Measurements from ENCODE around the gene OR4E2.
"Not testable (repeated sequence)": the region's sequence is repeated elsewhere in the genome, so short reads cannot be mapped to it uniquely, and the experiment has no call there.

OR4E2 gene

DNA sequence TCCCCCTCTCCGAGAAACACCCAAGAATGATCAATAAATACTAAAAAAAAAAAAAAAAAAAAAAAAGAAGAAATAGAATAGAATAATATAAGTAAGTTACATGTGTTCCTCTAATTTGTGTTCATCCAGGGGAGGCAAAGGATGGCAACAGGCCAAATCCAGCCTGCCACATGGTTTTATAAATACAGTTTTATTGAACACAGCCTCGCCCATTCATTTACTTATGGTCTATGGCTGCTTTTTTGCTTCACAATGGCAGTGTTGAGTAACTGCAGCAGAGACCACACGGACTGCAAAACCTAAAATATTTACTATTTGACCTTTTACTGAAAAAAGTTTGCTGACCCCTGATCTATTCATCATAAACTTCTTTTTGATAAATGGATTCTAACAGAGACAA is 44.9 kb downstream of the OR4E2 start:
- not testable (repeated sequence) for H2BK15ac ChIP-seq (ENCODE audit: low read length); H3K4me2 ChIP-seq (ENCODE audit: insufficient read depth, low read length, poor library complexity, severe bottlenecking); H3K18ac ChIP-seq (ENCODE audit: low read length); H2BK5ac ChIP-seq (ENCODE audit: low read length); H3K9ac ChIP-seq (ENCODE audit: low read depth, low read length, poor library complexity); DNase-seq (ENCODE audit: low spot score); H3K23ac ChIP-seq (ENCODE audit: low read depth, low read length, poor library complexity); H3K4me3 ChIP-seq (ENCODE audit: low read length in 2 of 2); H3K4me1 ChIP-seq (ENCODE audit: control insufficient read depth in 2 of 2, insufficient read depth in 1 of 2, low read depth in 1 of 2, low read length in 2 of 2); H3K27ac ChIP-seq (replicated peaks; ENCODE audit: low read length); H2AFZ ChIP-seq (ENCODE audit: low read length); H4K8ac ChIP-seq (ENCODE audit: low read depth, low read length); H4K91ac ChIP-seq (ENCODE audit: low read depth, low read length, poor library complexity); H3K4ac ChIP-seq (ENCODE audit: low read length); H3K14ac ChIP-seq (ENCODE audit: low read length); H2AK5ac ChIP-seq (ENCODE audit: low read depth, low read length); H3K36me3 ChIP-seq (replicated peaks in 1 of 2; ENCODE audit: control insufficient read depth in 2 of 2, insufficient read depth in 2 of 2, low read length in 2 of 2); H3K9me3 ChIP-seq (replicated peaks in 1 of 2; ENCODE audit: control insufficient read depth in 2 of 2, insufficient read depth in 1 of 2, low read depth in 1 of 2, low read length in 2 of 2); H3K79me1 ChIP-seq (ENCODE audit: low read depth, low read length); H2BK120ac ChIP-seq (ENCODE audit: low read depth, low read length); H3K27me3 ChIP-seq (ENCODE audit: control insufficient read depth in 3 of 3, insufficient read depth in 3 of 3, low read depth in 1 of 3, low read length in 3 of 3); H2BK12ac ChIP-seq (ENCODE audit: low read length)
- no CpG with 5 or more reads among the region's 3 CpGs for WGBS, 2 donors (ENCODE audit: extremely low coverage in 2 of 2, insufficient read length in 2 of 2, insufficient replicate concordance in 1 of 2)

DNA sequence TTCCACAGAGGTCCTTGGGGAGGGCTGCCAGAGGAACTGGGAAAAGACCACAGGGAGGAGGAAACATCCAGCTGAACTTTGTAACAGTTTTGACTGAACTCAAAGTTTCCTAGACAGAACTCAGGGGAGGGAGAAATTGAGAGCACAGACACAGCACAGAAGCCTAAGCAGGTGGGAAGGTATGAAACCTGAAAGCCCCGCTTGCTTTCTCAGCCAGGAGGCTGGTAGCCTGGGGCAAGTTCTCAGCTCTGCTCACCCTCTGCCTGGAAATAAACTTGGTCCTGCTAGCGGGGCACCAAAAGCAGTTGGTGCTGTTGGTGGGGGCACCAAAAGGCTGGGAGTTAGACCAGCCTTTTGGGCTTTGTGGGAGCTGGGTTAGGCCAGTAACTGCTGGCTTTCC is 45.9 kb downstream of the OR4E2 start:
- Histone ChIP-seq H2BK15ac (ENCODE audit: low read length) (no peak overlapping the region), H3K27ac (replicated peaks; ENCODE audit: low read length) (no peak overlapping the region), H3K4me1 (ENCODE audit: control insufficient read depth in 2 of 2, insufficient read depth in 1 of 2, low read depth in 1 of 2, low read length in 2 of 2) (no peaks in the 10 kb centered on the region), H2BK120ac (ENCODE audit: low read depth, low read length) (no peak overlapping the region), H4K91ac (ENCODE audit: low read depth, low read length, poor library complexity) (no peak overlapping the region), H2AFZ (ENCODE audit: low read length) (no peak overlapping the region), H3K79me1 (ENCODE audit: low read depth, low read length) (no peaks in the 10 kb centered on the region), H3K18ac (ENCODE audit: low read length) (no peak overlapping the region), H3K4ac (ENCODE audit: low read length) (no peak overlapping the region), H3K27me3 (ENCODE audit: control insufficient read depth in 3 of 3, insufficient read depth in 3 of 3, low read depth in 1 of 3, low read length in 3 of 3) (no peaks in the 10 kb centered on the region), H2BK12ac (ENCODE audit: low read length) (no peak overlapping the region), H4K8ac (ENCODE audit: low read depth, low read length) (no peak overlapping the region), H3K9ac (ENCODE audit: low read depth, low read length, poor library complexity) (no peak overlapping the region), H3K23ac (ENCODE audit: low read depth, low read length, poor library complexity) (no peak overlapping the region), H3K36me3 (replicated peaks in 1 of 2; ENCODE audit: control insufficient read depth in 2 of 2, insufficient read depth in 2 of 2, low read length in 2 of 2) (no peaks in the 10 kb centered on the region), H3K4me2 (ENCODE audit: insufficient read depth, low read length, poor library complexity, severe bottlenecking) (no peak overlapping the region), H3K4me3 (ENCODE audit: low read length in 2 of 2) (no peak overlapping the region), H2AK5ac (ENCODE audit: low read depth, low read length) (no peak overlapping the region), H2BK5ac (ENCODE audit: low read length) (no peak overlapping the region), H3K14ac (ENCODE audit: low read length) (no peak overlapping the region), H3K9me3 (replicated peaks in 1 of 2; ENCODE audit: control insufficient read depth in 2 of 2, insufficient read depth in 1 of 2, low read depth in 1 of 2, low read length in 2 of 2) (no peaks in the 10 kb centered on the region)
- DNase-seq (ENCODE audit: low spot score): no peak
- WGBS, 2 donors (ENCODE audit: extremely low coverage in 2 of 2, insufficient read length in 2 of 2, insufficient replicate concordance in 1 of 2): no CpG with 5 or more reads among the region's 2 CpGs

DNA sequence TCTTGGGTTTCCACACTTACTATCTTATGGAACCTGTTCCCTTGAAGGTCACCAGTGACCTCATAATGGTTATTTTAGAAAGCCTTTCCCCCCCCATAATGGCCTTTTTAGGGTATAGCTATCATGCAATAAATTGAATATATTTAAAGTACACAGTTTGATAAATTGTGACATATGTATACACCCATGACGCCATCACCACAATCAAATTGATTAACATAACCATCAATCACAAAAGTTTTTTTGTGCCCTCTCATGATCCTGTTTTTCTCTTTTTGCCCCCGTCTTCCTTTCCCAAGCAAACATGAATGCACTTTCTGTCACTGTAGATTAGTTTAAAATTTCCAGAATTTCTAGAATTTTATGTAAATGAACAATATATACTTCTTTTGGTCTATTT is 48.7 kb downstream of the OR4E2 start:
- H4K91ac ChIP-seq (ENCODE audit: low read depth, low read length, poor library complexity): no peak overlapping the region
- H2BK120ac ChIP-seq (ENCODE audit: low read depth, low read length): no peak overlapping the region
- H3K27ac ChIP-seq (replicated peaks; ENCODE audit: low read length): no peak overlapping the region
- no peak overlapping the region for H3K23ac ChIP-seq (ENCODE audit: low read depth, low read length, poor library complexity)
- no CpG with 5 or more reads among the region's 2 CpGs for WGBS, 2 donors (ENCODE audit: extremely low coverage in 2 of 2, insufficient read length in 2 of 2, insufficient replicate concordance in 1 of 2)
- no peak overlapping the region for H3K4ac ChIP-seq (ENCODE audit: low read length)
- no peak overlapping the region for H2AK5ac ChIP-seq (ENCODE audit: low read depth, low read length)
- no peak overlapping the region for H2BK5ac ChIP-seq (ENCODE audit: low read length)
- no peaks in the 10 kb centered on the region for H3K36me3 ChIP-seq (replicated peaks in 1 of 2; ENCODE audit: control insufficient read depth in 2 of 2, insufficient read depth in 2 of 2, low read length in 2 of 2)
- no peak overlapping the region for H4K8ac ChIP-seq (ENCODE audit: low read depth, low read length)
- H3K14ac ChIP-seq (ENCODE audit: low read length): no peak overlapping the region
- no peaks in the 10 kb centered on the region for H3K4me1 ChIP-seq (ENCODE audit: control insufficient read depth in 2 of 2, insufficient read depth in 1 of 2, low read depth in 1 of 2, low read length in 2 of 2)
- no peak overlapping the region for H2AFZ ChIP-seq (ENCODE audit: low read length)
- H3K9ac ChIP-seq (ENCODE audit: low read depth, low read length, poor library complexity): no peak overlapping the region
- no peak overlapping the region for H3K4me3 ChIP-seq (ENCODE audit: low read length in 2 of 2)
- no peak overlapping the region for H2BK12ac ChIP-seq (ENCODE audit: low read length)
- no peak overlapping the region for H3K4me2 ChIP-seq (ENCODE audit: insufficient read depth, low read length, poor library complexity, severe bottlenecking)
- no peak overlapping the region for H2BK15ac ChIP-seq (ENCODE audit: low read length)
- H3K79me1 ChIP-seq (ENCODE audit: low read depth, low read length): no peaks in the 10 kb centered on the region
- H3K27me3 ChIP-seq (ENCODE audit: control insufficient read depth in 3 of 3, insufficient read depth in 3 of 3, low read depth in 1 of 3, low read length in 3 of 3): no peaks in the 10 kb centered on the region
- DNase-seq (ENCODE audit: low spot score): no peak
- H3K18ac ChIP-seq (ENCODE audit: low read length): no peak overlapping the region
- H3K9me3 ChIP-seq (replicated peaks in 1 of 2; ENCODE audit: control insufficient read depth in 2 of 2, insufficient read depth in 1 of 2, low read depth in 1 of 2, low read length in 2 of 2): no peaks in the 10 kb centered on the region

- H4K8ac ChIP-seq (ENCODE audit: low read depth, low read length): no peak overlapping the region
- WGBS, 2 donors (ENCODE audit: extremely low coverage in 2 of 2, insufficient read length in 2 of 2, insufficient replicate concordance in 1 of 2): no CpG with 5 or more reads among the region's 2 CpGs
- no peak overlapping the region for H3K23ac ChIP-seq (ENCODE audit: low read depth, low read length, poor library complexity)
- DNase-seq (ENCODE audit: low spot score): no peak
- no peak overlapping the region for H2BK5ac ChIP-seq (ENCODE audit: low read length)
- no peak overlapping the region for H3K4me2 ChIP-seq (ENCODE audit: insufficient read depth, low read length, poor library complexity, severe bottlenecking)
- H3K4ac ChIP-seq (ENCODE audit: low read length): no peak overlapping the region
- no peak overlapping the region for H2BK120ac ChIP-seq (ENCODE audit: low read depth, low read length)
- no peak overlapping the region for H4K91ac ChIP-seq (ENCODE audit: low read depth, low read length, poor library complexity)
- no peaks in the 10 kb centered on the region for H3K27me3 ChIP-seq (ENCODE audit: control insufficient read depth in 3 of 3, insufficient read depth in 3 of 3, low read depth in 1 of 3, low read length in 3 of 3)
- no peaks in the 10 kb centered on the region for H3K79me1 ChIP-seq (ENCODE audit: low read depth, low read length)
- H3K36me3 ChIP-seq (replicated peaks in 1 of 2; ENCODE audit: control insufficient read depth in 2 of 2, insufficient read depth in 2 of 2, low read length in 2 of 2): no peaks in the 10 kb centered on the region
- H3K14ac ChIP-seq (ENCODE audit: low read length): no peak overlapping the region
- no peak overlapping the region for H3K18ac ChIP-seq (ENCODE audit: low read length)
- no peak overlapping the region for H2BK15ac ChIP-seq (ENCODE audit: low read length)
- no peak overlapping the region for H3K4me3 ChIP-seq (ENCODE audit: low read length in 2 of 2)
- no peak overlapping the region for H3K9ac ChIP-seq (ENCODE audit: low read depth, low read length, poor library complexity)
- no peak overlapping the region for H2AK5ac ChIP-seq (ENCODE audit: low read depth, low read length)
- no peak overlapping the region for H3K27ac ChIP-seq (replicated peaks; ENCODE audit: low read length)
- no peaks in the 10 kb centered on the region for H3K4me1 ChIP-seq (ENCODE audit: control insufficient read depth in 2 of 2, insufficient read depth in 1 of 2, low read depth in 1 of 2, low read length in 2 of 2)
- no peak overlapping the region for H2AFZ ChIP-seq (ENCODE audit: low read length)
- H3K9me3 ChIP-seq (replicated peaks in 1 of 2; ENCODE audit: control insufficient read depth in 2 of 2, insufficient read depth in 1 of 2, low read depth in 1 of 2, low read length in 2 of 2): no peaks in the 10 kb centered on the region
- no peak overlapping the region for H2BK12ac ChIP-seq (ENCODE audit: low read length)
These were observed 50.0 kb downstream of the OR4E2 start for GRCh38 chr14:21703357-21704326.
